GM12872 (cell line): ENCODE data around the gene ANAPC10.

Experiments
- CTCF ChIP-seq: IDR thresholded peaks from 3 replicates; pipeline ENCODE4 v1.5.1; 2011; ENCODE audit warnings: low read depth, mild to moderate bottlenecking, low read length, moderate library complexity; ENCODE audit not compliant: insufficient read depth

Gene ANAPC10

GRCh38 chr4:144962300-144962699 lies 135.7 kb downstream of the ANAPC10 start:
- TF ChIP-seq CTCF: no peak

- TF ChIP-seq CTCF: no peak
Observed at GRCh38 chr4:144955104-144955503, 142.9 kb downstream of the ANAPC10 start.

GRCh38 chr4:144954230-144954629 lies 143.8 kb downstream of the ANAPC10 start:
- TF ChIP-seq CTCF: no peak

- no peak for TF ChIP-seq CTCF
Observed at GRCh38 chr4:144948421-144948820, 149.6 kb downstream of the ANAPC10 start.

- TF ChIP-seq CTCF: no peak
Observed at GRCh38 chr4:144948009-144948408, 150.0 kb downstream of the ANAPC10 start.
